Stimulated activated CD8-positive, alpha-beta memory T cell treated with anti-CD3 and anti-CD28 coated beads, Interleukin-2, amount 100 ng/mL, for 48 hours (primary cell): ENCODE measurements around the gene MPZ.
"Not testable (repeated sequence)": the region's sequence is repeated elsewhere in the genome, so short reads cannot be mapped to it uniquely, and the experiment has no call there.

Experiments used
- DNase-seq, 2 donors: peaks; one replicate each; pipeline ENCODE4 v3.0.0-alpha.2; 2020; ENCODE audit warnings: low read depth in 2 of 2

Gene MPZ

DNA sequence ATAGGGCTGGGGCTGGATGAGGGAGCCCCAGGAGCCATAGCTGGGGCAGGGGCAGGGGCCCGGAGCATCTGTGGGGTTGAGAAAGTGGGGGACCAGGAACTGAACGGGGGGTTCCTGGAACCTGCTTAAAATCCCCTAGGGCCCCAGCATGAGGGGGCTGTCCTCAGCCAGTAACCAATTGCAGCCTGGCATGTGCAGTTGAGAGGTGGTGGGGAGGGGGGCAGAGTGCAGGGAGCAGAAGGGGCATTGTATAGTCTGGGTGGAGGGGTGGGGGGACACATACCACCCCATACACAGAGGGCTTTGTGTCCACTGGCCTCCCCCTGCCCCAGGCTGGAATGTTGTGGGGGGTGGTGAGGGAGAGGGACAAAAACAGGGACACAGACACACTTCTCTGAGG lies at the start of gene MPZ:
Gene MPZ (minus strand): TSS at position 101 of the 400 bp plus-strand sequence. CDS start 63 bp downstream, at position 38.
- DNase-seq, result no peak

DNA sequence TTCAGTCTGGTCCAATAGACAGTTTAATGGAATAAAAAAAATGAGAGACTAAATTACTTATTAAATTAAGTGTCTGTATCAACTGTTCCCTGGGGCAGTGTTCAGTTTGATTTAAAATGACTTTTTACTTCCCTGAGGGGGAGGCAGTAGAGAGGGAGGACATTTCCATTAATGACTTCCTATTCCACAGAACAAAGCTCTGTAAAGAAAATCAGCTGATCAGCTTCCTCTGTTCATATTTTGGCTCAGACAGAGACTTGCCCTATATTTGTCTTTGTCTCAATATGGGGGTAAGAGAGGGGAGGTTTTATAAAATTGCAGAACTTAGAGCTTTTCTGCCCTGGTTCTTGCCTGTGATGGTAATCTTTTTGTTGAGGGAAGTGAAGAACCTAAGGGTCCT lies 49.5 kb upstream of the MPZ start:
- no peak for DNase-seq

DNA sequence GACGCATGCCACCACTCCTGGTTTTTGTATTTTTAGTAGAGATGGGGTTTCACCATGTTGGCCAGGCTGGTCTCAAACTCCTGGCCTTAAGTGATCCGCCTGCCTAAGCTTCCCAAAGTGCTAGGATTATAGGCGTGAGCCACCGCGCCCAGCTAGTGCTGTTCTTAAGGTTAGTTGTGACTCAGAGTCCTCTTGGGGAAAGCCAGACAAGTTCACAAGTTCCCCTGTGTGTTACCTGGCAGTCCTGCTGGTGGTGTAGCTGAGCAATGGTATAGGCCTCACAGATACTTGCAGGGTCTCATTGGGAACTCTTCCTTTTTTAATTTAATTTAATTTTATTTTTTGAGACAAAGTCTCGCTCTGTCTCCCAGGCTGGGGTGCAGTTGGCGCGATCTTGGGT lies 47.3 kb upstream of the MPZ start:
- DNase-seq, result no peak

DNA sequence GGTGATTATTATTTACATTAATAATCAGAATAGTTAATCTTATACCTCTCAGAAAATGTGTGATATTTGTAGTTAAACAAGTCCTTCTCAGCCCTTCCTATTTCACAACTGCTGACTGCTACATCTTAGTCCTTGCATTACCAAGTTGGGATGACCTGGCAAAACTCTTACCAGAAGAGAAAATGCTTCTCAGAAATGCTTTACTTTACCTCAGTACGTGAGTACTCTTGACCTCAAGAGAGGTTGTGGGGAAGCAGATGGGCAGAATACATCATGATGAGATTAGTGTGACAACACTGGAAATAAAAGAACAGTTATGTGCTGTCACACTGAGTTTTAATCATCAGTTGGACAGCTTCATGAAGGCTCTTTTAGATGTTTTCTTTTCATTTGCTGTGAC lies 41.7 kb upstream of the MPZ start:
- no peak for DNase-seq

DNA sequence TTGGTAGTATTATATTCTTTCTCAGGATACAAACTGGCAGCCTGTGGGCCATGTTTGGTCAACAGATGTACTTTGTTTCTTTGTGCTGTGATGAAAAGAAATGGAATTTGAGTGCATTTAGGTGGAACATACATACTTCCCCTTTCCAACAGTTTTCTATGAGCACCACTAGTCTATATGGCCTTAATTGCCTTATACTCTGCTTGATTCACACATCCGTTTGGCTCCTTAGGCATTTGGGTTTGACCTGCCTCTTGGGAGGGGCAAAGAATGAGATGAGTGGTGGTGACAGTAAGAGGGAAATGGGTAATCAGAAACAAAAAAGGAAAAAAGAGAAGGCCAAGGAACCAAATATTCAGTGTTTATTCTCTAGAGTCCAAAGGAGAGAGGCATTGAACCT lies 40.9 kb upstream of the MPZ start:
- no peak for DNase-seq

DNA sequence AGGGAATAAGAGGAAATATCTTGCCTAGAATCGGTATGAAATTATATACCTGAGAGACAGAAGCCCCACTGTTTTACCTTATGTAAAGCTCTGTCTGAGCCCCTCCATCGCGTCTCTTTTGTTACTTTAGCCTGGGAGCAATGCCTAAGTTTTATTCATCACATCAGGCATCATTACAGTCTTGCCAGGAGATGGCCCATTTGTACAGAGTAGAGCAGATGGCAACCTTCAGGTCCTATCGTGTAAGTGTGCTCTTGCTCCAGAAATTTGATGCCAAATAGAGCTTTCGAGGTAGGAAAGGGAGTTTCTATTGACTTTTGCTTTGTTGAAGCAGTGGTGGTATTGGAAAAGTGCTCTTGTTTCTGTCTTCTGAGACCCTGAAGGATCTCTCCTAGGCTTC lies 33.1 kb upstream of the MPZ start:
- no peak for DNase-seq

DNA sequence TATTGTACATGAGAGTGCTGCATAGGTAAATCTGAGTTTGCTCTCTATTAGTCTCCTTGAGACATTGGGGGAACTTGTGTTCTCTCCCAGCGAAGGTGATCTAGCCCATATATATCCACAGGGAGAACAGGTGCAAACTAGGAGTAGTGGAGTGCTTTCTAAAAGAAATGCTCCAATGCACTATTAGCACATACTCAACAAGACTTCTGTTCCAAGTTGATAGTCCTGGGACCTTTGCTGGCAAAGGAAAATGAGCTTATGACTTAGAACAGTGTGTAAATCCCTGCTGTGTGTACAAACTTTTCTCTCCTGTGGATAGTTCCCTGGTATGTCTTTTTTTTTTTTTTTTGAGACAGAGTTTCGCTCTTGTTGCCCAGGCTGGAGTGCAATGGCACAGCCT lies 32.4 kb upstream of the MPZ start:
- no peak for DNase-seq

DNA sequence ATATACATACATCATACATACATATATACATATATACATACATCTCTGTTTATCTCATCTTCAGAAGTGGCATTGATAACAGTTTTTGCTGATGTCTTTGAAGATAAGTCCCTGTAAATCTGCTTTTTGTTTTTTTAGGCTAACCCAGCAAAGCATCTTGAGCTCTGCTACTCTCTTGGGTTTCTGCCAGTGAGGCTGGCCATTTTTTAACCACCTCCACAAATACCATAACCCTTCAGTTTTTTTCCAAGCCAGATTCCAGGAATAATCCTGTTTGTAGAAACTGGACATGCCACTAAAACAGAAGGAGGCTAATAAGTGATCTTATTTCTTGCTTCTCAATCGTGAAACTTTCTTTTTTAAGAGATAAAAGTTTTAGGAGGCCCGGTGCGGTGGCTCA lies 26.0 kb upstream of the MPZ start:
- no peak for DNase-seq

DNA sequence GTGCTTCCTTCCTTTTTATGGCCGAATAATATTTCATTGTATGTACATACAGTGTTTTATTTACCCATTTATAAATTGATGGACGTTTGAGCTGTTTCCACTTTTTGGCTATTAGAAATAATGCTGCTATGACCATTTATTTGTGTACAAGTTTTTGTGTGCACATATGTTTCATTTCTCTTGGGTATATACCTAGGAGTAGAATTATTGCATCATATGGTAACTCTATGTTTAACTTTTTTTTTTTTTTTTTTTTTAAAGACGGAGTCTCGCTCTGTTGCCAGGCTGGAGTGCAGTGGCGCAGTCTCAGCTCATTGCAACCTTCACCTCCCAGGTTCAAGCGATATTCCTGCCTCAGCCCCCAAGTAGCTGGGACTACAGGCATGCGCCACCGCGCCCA lies 23.4 kb upstream of the MPZ start:
- DNase-seq, result no peak

DNA sequence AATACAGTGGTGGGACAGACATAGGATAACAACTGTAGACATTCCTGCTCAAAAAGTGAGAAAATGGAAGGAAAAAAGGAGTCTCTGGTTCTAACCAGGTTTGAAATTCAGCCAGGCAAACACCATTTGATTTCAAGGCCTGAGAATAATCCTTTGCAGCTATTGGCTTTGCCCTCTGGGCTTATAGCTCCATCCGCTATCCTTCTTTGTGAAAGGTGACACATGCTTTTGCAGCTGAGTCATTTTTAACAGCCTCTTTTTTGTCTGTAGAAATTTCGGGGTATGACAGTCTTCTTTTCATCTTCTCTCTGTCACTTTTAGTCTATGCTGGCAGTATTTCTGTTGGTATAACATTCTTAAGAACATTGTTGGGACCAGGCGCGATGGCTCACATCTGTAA lies 20.6 kb upstream of the MPZ start:
- no peak for DNase-seq

DNA sequence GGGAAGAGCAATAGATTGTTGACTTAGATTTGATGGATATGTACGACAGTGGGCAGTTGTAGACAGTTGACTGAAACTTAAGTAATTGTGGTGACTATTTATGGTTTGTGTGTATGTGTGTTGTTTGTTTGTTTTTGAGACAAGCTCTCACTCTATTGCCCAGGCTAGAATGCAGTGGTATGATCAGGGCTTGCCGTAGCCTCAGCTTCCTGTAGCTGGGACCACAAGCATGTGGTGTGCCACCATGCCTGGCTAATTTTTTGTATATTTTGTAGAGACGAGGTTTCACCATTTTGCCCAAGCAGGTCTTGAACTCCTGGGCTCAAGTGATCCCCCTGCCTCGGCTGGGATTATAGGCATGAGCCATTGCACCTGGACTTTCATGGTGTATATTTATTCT lies 14.3 kb upstream of the MPZ start:
- DNase-seq, result no peak

DNA sequence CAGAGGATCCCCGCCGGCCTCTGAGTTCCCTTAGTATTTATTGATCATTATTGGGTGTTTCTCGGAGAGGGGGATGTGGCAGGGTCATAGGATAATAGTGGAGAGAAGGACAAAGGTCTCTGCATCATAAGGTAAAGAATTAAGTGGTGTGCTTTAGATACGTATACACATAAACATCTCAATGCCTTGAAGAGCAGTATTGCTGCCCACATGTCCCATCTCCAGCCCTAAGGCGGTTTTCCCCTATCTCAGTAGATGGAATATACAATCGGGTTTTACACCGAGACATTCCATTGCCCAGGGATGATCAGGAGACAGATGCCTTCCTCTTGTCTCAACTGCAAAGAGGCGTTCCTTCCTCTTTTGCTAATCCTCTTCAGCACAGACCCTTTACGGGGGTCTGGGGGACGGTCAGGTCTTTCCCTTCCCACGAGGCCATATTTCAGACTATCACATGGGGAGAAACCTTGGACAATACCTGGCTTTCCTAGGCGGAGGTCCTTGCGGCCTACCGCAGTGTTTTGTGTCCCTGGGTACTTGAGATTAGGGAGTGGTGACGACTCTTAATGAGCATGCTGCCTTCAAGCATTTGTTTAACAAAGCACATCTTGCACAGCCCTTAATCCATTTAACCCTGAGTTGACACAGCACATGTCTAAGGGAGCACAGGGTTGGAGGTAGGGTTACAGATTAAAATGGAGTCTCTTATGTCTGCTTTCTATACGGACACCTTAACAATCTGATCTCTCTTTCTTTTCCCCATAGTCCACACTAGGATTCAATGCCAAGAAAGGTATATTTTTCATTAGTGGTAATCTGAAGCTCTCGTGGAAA lies 6.3 kb upstream of the MPZ start:
- DNase-seq, result not testable (repeated sequence)

DNA sequence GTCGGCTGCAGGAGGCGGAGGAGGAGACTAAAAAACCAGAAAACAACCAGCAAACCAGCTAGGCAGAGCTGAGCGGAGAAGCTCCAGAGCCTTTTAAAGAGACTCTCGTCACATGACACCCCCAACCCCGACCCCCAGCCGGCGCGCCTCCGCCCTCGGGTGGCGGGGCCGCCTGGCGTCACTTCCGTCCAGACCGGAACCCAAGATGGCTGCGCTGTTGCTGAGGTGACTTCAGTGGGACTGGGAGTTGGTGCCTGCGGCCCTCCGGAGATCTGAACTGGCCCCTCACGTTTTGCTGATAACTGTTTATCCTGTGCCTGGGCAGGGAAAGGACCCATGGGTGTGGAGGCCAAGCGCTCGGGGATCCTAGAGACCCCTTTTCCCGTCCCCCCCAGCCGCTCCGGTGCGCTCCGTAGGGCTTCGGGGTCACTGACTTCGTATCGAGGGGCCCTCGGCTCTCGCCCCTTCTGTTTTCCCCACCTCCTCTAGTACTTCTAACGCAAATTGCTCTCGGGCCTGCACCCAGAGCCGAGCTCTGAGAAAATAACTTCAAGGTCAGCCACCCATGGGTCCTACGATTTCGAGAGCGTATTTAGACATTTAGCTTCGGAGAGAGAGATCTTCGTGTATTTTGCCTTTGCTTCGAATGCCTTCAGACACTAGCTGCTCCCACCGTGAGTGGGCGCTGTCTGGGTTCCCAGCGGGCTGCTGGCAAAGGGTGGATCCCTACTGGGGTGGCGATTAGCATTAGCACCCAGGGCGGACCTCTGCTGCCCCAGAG lies 4.6 kb upstream of the MPZ start, which contains the start of gene SDHC:
Gene SDHC (plus strand): TSS at position 181 of the 781 bp plus-strand sequence. CDS start 25 bp downstream, at position 206.
- DNase-seq, result peak; percentile 78 to 79

DNA sequence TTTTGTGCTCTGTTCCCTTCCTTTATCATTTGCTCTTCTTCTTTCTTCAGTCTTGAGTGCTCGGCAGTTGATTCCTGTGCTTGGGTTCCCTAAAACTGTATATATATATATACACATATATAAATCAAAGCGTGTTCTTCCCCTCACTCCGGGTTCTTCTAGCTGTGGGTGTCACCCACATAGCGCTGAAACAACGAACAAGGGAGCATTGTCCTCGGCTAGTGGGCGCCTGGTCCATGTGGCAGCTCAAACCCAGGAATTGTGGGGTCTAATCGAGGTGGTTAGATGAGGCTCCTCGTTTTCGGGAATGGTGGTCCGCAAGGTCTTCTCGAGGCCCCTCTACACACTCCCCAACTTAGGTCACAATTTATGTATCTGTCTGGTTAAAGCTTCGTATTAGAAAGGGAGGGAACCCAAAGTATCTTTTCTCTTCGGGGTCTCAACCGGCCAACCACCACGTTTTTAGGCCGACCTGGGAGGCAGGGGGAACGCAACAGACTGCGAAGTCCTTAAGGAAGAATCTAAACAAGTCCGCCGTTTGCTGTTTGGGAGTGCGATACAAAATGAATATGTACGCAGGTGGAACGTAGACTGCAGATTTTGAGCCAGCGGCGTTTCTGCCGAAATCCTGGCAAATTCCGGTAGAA lies 3.9 kb upstream of the MPZ start:
- no peak for DNase-seq

DNA sequence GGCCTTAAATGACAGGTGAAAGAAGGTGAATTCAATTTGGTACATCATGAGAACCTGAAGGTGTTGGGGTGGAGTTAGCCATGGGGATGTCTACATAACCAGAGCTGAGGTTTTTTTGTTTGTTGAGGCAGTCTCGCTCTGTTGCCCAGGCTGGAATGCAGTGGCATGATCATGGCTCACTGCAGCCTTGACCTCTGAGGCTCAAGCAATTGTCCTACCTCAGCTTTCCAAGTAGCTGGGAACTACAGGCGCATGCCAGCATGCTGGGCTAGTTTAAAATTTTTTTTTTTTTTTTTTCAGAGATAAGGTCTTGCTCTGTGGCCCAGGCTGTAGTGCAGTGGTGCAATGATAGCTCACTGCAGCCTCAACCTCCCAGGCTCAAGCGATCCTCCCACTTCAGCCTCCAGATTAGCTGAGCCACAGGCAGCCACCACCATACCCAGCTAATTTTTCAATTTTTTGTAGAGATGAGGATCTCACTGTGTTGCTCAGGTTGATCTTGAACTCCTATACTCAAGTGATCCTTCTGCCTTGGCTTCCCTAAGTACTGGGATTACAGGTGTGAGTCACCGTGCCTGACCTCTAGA lies 1.9 kb upstream of the MPZ start:
- DNase-seq, result no peak

DNA sequence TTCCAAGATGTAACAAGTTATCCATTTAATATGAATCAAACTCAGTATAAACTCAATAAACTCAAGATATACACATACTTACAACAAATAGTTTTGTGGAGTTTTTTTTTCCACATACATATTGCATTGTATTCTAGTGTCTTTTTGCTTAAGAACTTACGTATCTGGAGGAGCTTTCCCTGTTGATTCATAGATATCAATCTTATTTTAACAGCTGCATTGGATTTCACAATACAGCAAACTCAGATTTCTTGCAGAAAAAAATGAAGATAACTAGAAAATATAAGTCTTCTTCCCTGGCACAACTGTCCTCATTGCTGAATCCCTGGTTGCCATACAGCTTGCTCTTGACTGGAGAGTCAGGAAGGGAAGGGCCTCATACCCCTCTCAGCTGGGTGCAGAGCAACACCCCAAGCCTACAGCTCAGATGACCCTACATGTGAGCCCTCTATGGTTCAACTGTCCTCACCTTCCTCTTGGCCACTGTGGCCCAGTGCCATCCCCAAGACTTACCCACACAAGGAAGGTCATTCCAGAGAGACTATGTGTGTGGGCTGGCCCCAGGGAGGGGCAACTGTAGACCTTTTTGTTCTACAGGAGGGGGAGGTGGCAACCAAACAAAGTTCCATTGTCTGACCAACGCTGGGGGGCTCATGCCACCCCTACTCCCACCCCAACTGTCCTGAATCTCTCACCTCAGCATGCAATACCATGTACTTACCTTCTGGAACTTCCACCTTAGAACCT lies 1.7 kb downstream of the MPZ start:
- DNase-seq, result no peak

DNA sequence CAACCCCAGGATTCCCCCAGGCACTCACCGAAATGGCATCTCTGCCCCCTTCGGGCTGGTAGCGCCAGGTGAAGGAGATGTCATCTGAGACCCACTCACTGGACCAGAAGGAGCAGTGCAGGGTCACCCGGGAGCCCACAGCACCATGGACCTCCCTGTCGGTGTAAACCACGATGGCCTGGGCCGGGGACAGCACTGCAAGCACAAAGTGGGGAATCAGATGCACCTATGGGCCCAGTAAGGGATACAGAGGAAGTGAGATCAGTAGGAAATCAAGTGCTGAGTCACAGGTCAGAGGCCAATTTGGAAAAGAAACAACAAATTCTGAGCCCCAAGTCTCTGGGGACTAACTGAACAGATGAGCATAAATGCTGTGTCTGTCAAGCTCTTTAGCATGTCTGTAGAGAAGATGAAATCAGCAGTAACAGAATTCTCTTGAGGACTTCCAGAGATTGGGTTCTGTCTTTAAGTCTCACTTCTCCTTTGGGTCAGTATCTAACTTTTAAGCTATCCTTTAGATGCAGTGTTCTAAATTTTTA lies 2.5 kb downstream of the MPZ start:
- no peak for DNase-seq

DNA sequence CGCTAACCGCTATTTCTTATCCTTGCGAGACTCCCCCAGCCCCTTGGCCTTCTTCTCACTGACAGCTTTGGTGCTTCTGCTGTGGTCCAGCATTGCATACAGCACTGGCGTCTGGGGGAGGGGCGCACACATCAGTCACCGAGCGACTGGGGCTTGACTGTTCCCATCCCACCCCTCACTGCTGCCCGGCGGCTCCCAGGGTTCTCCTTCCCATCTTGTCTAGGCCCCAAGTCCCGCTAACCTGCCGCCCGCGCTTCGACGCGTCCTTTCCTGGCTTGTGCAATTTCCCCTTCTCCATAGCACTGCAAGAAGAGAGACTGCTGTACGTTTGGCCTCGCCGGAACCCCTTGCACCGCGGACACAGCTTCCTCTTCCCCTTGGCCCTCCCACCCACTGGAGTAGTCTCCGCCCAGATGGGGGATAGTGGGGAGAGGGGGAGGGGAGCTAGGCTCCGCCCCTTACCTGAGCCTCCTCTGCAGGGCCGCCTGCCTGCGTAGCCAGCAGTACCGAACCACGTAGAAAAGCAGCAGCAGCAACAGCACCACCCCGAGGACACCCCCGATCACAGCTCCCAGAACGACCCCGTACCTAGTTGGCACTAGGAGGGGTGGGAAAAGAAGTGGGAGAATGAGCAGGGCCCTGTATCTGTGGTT lies 3.8 kb downstream of the MPZ start:
- peak; percentile 62 to 85 for DNase-seq

DNA sequence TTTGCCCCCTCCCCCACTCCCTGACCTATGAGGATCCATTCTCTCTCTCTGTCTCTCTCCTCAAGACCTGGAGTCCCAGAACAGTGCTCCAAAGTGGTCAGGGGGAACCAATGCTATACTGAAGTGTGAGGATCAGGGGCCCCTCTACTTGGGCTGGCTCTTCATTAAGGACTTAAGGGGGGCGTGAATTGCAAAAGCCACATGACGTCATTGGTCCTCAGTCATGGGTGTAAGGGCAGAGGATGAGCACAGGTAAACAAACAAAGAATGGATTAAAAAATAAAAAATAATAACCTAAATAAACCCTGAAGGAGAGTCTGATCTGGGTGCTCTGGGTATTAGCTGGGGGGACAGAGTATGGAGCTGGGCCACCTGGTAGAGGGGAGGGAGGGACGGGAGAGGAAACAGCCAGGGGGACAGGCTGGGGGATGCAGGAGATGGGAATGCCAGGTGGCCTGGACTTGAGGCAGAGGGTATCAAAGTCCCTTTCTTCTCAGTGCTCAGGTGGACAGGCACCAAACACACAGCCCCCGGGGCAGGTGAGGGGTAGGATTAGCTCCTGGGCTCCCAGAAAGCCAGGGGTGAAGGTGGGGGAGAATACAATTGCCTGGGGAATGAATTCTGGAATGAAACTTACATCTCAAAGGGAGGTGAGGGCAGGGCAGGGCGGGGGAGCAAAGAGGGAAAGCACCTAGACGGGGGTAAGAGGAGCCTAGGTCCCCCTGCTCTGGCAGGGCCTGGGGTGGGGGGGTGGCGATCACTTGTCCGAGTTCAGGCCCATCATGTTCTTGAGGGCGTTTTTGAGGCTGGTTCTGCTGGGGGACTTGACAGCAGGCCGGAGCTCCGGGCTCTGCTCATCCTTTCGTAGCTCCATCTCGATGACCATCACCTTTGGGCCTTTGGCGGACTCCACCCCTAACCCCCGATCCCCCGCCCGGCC lies 4.6 kb downstream of the MPZ start:
- no peak for DNase-seq

DNA sequence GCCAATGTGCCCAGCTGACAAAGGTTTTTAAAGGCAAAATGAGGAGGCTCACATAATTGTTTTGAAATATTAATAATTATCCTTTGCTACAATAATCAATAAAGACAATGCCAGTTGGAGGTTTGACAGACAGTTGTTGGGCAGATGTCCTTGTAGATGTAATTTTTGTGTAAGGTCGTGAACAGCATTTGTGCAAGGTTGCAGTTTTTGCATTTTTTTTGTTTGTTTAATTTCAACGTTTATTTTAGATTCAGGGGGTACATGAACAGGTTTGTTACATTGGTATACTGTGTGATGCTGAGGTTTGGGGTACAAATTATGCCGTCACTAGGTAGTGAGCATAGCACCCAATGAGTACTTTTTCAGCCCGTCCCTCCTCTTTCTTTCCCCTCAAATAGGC lies 9.3 kb downstream of the MPZ start:
- DNase-seq, result no peak
